ENCODE results near the gene NFASC. TPM values are rescaled to one million over a fixed set of nuclear protein-coding genes. Genes with fewer than 3 reads are reported as not detected.
A peak's percentile ranks its signal among the peaks of the same experiment; 100 is the strongest.

The NFASC gene
- total and polyA plus RNA-seq, 2 experiments from 2014 or later: 3.9 to 11.7 TPM

DNA sequence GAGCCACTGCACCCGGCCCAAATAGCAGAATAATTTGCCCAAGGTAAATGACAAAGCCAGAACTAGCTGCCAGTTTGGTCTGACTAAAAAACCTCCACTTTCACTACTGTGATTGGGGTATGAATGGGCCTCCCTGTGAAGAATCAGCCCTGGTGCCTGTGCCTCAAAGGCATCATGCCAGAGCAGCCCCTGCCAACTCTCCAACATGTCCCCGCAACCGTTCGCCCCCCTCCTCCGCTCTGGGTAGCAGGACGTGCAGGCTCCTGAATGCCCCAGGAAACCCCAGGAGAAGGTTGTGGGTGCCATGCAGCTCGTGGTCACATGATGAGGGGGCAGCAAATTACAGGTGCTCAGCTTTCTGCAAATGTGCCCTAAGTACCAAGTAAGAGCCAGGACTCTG lies 157.7 kb downstream of the NFASC start (continued):
- TF ChIP-seq, protein P1, sequence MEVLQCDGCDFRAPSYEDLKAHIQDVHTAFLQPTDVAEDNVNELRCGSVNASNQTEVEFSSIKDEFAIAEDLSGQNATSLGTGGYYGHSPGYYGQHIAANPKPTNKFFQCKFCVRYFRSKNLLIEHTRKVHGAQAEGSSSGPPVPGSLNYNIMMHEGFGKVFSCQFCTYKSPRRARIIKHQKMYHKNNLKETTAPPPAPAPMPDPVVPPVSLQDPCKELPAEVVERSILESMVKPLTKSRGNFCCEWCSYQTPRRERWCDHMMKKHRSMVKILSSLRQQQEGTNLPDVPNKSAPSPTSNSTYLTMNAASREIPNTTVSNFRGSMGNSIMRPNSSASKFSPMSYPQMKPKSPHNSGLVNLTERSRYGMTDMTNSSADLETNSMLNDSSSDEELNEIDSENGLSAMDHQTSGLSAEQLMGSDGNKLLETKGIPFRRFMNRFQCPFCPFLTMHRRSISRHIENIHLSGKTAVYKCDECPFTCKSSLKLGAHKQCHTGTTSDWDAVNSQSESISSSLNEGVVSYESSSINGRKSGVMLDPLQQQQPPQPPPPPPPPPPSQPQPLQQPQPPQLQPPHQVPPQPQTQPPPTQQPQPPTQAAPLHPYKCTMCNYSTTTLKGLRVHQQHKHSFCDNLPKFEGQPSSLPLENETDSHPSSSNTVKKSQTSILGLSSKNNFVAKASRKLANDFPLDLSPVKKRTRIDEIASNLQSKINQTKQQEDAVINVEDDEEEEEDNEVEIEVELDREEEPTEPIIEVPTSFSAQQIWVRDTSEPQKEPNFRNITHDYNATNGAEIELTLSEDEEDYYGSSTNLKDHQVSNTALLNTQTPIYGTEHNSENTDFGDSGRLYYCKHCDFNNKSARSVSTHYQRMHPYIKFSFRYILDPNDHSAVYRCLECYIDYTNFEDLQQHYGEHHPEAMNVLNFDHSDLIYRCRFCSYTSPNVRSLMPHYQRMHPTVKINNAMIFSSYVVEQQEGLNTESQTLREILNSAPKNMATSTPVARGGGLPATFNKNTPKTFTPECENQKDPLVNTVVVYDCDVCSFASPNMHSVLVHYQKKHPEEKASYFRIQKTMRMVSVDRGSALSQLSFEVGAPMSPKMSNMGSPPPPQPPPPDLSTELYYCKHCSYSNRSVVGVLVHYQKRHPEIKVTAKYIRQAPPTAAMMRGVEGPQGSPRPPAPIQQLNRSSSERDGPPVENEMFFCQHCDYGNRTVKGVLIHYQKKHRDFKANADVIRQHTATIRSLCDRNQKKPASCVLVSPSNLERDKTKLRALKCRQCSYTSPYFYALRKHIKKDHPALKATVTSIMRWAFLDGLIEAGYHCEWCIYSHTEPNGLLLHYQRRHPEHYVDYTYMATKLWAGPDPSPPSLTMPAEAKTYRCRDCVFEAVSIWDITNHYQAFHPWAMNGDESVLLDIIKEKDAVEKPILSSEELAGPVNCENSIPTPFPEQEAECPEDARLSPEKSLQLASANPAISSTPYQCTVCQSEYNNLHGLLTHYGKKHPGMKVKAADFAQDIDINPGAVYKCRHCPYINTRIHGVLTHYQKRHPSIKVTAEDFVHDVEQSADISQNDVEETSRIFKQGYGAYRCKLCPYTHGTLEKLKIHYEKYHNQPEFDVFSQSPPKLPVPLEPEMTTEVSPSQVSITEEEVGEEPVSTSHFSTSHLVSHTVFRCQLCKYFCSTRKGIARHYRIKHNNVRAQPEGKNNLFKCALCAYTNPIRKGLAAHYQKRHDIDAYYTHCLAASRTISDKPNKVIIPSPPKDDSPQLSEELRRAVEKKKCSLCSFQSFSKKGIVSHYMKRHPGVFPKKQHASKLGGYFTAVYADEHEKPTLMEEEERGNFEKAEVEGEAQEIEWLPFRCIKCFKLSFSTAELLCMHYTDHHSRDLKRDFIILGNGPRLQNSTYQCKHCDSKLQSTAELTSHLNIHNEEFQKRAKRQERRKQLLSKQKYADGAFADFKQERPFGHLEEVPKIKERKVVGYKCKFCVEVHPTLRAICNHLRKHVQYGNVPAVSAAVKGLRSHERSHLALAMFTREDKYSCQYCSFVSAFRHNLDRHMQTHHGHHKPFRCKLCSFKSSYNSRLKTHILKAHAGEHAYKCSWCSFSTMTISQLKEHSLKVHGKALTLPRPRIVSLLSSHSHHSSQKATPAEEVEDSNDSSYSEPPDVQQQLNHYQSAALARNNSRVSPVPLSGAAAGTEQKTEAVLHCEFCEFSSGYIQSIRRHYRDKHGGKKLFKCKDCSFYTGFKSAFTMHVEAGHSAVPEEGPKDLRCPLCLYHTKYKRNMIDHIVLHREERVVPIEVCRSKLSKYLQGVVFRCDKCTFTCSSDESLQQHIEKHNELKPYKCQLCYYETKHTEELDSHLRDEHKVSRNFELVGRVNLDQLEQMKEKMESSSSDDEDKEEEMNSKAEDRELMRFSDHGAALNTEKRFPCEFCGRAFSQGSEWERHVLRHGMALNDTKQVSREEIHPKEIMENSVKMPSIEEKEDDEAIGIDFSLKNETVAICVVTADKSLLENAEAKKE (CRISPR knock-in tag; IDR thresholded peaks at IDR 0.05): no peak
- TF ChIP-seq ZNF331 (CRISPR knock-in tag; IDR thresholded peaks at IDR 0.05; ENCODE audit: low read depth): no peak
- no peak for TF ChIP-seq STAT1 (IDR thresholded peaks at IDR 0.05; ENCODE audit: unreplicated experiment)

DNA sequence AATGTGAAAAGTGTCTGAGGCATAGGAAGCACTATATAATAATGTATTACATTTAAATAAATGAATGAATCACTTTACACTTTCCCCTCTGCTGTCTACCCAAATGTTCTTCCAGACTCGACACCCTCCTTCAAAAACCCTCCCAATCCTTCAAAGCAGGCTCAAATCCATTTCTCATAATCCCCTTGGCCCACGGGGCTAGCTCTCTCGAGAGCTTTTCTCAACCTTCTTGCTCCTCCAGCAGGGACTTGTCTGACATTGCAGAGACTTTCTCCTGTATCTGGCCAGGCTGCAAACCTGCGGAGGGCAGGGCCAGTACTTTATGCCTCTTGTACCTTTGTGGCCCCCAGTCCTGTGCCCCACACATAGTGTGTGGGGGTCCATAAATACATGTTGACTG lies 158.3 kb downstream of the NFASC start:
- no peaks in the 10 kb centered on the region for H3K9me2 ChIP-seq (ENCODE audit: insufficient read depth)
- peaks cover 7% of the 10 kb centered on the region for H3K4me1 ChIP-seq (ENCODE audit: insufficient read depth)
- DNase-seq (ENCODE audit: low spot score) (no peak), ATAC-seq (peak; percentile 12; the same call in 1 of the 3 replicates)
- no peaks in the 10 kb centered on the region for H3K36me3 ChIP-seq (ENCODE audit: insufficient read depth)
- no peaks in the 10 kb centered on the region for H3K79me2 ChIP-seq (replicated peaks; ENCODE audit: insufficient read depth)
- H3K4me3 ChIP-seq: no peak overlapping the region
- H3K27ac ChIP-seq (ENCODE audit: low read depth): no peak overlapping the region
- H3F3A ChIP-seq (replicated peaks; ENCODE audit: low read depth): no peaks in the 10 kb centered on the region
- no peaks in the 10 kb centered on the region; the same call in 1 of the 2 replicates for H4K20me1 ChIP-seq (replicated peaks; ENCODE audit: insufficient read depth)
- no peak overlapping the region for H3K4me2 ChIP-seq
- no peaks in the 10 kb centered on the region for H3K27me3 ChIP-seq (ENCODE audit: insufficient read depth)
- Mint-ChIP-seq H3K36me3 (ENCODE audit: low read depth) (no peaks in the 10 kb centered on the region), H3K27me3 (ENCODE audit: insufficient read depth, low read depth, poor library complexity) (peaks cover 10% of the 10 kb centered on the region), H3K4me1 (peaks cover 27% of the 10 kb centered on the region; the same call in 2 of the 3 replicates), H3K27ac (no peak overlapping the region), H3K4me3 (no peak overlapping the region), H3K9me3 (no peaks in the 10 kb centered on the region)
- TF ChIP-seq, protein P1 (CRISPR knock-in tag; IDR thresholded peaks at IDR 0.05): no peak
- TF ChIP-seq, protein P2, sequence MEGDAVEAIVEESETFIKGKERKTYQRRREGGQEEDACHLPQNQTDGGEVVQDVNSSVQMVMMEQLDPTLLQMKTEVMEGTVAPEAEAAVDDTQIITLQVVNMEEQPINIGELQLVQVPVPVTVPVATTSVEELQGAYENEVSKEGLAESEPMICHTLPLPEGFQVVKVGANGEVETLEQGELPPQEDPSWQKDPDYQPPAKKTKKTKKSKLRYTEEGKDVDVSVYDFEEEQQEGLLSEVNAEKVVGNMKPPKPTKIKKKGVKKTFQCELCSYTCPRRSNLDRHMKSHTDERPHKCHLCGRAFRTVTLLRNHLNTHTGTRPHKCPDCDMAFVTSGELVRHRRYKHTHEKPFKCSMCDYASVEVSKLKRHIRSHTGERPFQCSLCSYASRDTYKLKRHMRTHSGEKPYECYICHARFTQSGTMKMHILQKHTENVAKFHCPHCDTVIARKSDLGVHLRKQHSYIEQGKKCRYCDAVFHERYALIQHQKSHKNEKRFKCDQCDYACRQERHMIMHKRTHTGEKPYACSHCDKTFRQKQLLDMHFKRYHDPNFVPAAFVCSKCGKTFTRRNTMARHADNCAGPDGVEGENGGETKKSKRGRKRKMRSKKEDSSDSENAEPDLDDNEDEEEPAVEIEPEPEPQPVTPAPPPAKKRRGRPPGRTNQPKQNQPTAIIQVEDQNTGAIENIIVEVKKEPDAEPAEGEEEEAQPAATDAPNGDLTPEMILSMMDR (conservative IDR thresholded peaks at IDR 0.05; ENCODE audit: low read depth in 2 of 2): 0 out of 4 replicates have a peak, but pooled peaks of 1 of the 2 experiments have one; percentile 19
- no peak overlapping the region for H2AFZ ChIP-seq
